ENCODE data around the gene SEC14L3. TPM values are rescaled to one million over a fixed set of nuclear protein-coding genes. Genes with fewer than 3 reads are reported as not detected.

SEC14L3 gene
- total RNA-seq, 1 experiment from 2014 or later = not detected

DNA sequence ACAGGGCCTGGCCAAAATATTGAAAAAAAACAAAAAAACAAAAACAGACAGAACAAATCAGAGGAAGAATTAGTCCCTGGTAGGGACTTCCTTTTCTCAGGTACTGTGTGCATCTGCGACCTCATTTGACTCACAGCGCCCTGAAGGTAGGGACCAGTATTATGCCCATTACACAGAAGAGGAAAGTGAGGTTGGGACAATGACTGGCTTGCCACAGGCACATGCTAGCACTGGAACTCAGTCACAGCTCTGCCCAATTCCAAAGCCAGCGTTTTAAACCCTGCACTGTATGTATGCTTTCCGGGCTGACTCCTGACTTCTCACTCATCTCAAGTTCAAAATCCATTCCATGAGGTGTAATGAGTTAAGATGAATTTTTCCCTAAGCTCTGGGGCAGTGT is 30.3 kb upstream of the SEC14L3 start:
- Mint-ChIP-seq H3K27ac (no peak overlapping the region; a peak in 1 of 7 replicates), H3K36me3 (ENCODE audit: insufficient read depth in 1 of 3, low read depth in 3 of 3) (no peaks in the 10 kb centered on the region), H3K4me3 (no peak overlapping the region), H3K4me1 (no peaks in the 10 kb centered on the region), H3K9me3 (no peaks in the 10 kb centered on the region), H3K27me3 (ENCODE audit: low read depth) (peaks cover 2% of the 10 kb centered on the region)
- H3K14ac ChIP-seq (ENCODE audit: insufficient read depth, low read length) = no peak overlapping the region
- no peak overlapping the region for H2BK5ac ChIP-seq (ENCODE audit: insufficient read length, low read length)
- H4K8ac ChIP-seq (replicated peaks; ENCODE audit: insufficient read length, low read depth, low read length) = no peak overlapping the region
- no peak for DNase-seq
- H3K9me3 ChIP-seq (ENCODE audit: control insufficient read depth, low read depth, low read length) = no peaks in the 10 kb centered on the region
- no peak overlapping the region for H2BK20ac ChIP-seq (ENCODE audit: low read depth, low read length, poor library complexity, severe bottlenecking)
- no peaks in the 10 kb centered on the region for H3K79me1 ChIP-seq (ENCODE audit: insufficient read depth, low read depth, low read length, poor library complexity, severe bottlenecking)
- no peaks in the 10 kb centered on the region for H3K23me2 ChIP-seq (ENCODE audit: insufficient read length, low read depth, low read length, poor library complexity, severe bottlenecking)
- H3K23ac ChIP-seq (ENCODE audit: insufficient read length, low read depth, low read length) = no peak overlapping the region
- no peak overlapping the region for H4K91ac ChIP-seq (ENCODE audit: insufficient read length, low read depth, low read length)
- no peaks in the 10 kb centered on the region for H4K20me1 ChIP-seq (ENCODE audit: control insufficient read depth, insufficient read depth, insufficient read length)
- no peak overlapping the region for H3K4me2 ChIP-seq (ENCODE audit: insufficient read depth, insufficient read length, low read length)
- no peak overlapping the region for H3K4ac ChIP-seq (ENCODE audit: low read depth, low read length)
- H3K9ac ChIP-seq (ENCODE audit: extremely low read depth, insufficient read length, low read length) = no peak overlapping the region
- no peak overlapping the region for H2AK5ac ChIP-seq (ENCODE audit: insufficient read length, low read length)
- no peak overlapping the region for H4K5ac ChIP-seq (ENCODE audit: insufficient read length, low read depth, low read length)
- no peak overlapping the region for H2BK120ac ChIP-seq (ENCODE audit: low read depth, low read length, poor library complexity, severe bottlenecking)
- H3T11ph ChIP-seq (ENCODE audit: low read length) = no peak overlapping the region
- H3K79me2 ChIP-seq (ENCODE audit: insufficient read depth, low read length) = no peaks in the 10 kb centered on the region
- H2AFZ ChIP-seq (ENCODE audit: low read length) = no peak overlapping the region
- no peaks in the 10 kb centered on the region for H3K4me1 ChIP-seq (ENCODE audit: insufficient read depth, low read length)
- no peak overlapping the region for H2BK15ac ChIP-seq (ENCODE audit: low read depth, low read length)
- no peak overlapping the region for H3K18ac ChIP-seq (ENCODE audit: insufficient read length, low read depth, low read length)
- no peaks in the 10 kb centered on the region for H3K27me3 ChIP-seq (ENCODE audit: insufficient read depth, low read length)
- TF ChIP-seq, protein P1, sequence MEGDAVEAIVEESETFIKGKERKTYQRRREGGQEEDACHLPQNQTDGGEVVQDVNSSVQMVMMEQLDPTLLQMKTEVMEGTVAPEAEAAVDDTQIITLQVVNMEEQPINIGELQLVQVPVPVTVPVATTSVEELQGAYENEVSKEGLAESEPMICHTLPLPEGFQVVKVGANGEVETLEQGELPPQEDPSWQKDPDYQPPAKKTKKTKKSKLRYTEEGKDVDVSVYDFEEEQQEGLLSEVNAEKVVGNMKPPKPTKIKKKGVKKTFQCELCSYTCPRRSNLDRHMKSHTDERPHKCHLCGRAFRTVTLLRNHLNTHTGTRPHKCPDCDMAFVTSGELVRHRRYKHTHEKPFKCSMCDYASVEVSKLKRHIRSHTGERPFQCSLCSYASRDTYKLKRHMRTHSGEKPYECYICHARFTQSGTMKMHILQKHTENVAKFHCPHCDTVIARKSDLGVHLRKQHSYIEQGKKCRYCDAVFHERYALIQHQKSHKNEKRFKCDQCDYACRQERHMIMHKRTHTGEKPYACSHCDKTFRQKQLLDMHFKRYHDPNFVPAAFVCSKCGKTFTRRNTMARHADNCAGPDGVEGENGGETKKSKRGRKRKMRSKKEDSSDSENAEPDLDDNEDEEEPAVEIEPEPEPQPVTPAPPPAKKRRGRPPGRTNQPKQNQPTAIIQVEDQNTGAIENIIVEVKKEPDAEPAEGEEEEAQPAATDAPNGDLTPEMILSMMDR (conservative IDR thresholded peaks at IDR 0.05) = no peak
- no peak overlapping the region for H3K27ac ChIP-seq (ENCODE audit: insufficient read length, low read depth, low read length)
- H3K56ac ChIP-seq (ENCODE audit: insufficient read length, low read depth, low read length) = no peak overlapping the region
- no CpG with 5 or more reads among the region's 4 CpGs for WGBS (ENCODE audit: extremely low coverage, insufficient read length, low lambda C conversion rate)
- no peak overlapping the region for H2BK12ac ChIP-seq (ENCODE audit: insufficient read length, low read depth, low read length)

All from H9 (cell line).